HepG2 (cell line): ENCODE results near the gene SOWAHA. TPM values are rescaled to one million over a fixed set of nuclear protein-coding genes. Genes with fewer than 3 reads are reported as not detected.

Experiments used
- ARHGAP35 ChIP-seq: sonication (generic); formaldehyde crosslinking; IDR thresholded peaks from 2 replicates; pipeline ENCODE4 v1.9.0; 2022; ENCODE audit warnings: mild to moderate bottlenecking, inconsistent platforms, moderate library complexity, missing genetic modification reagents, borderline replicate concordance
- ASH2L ChIP-seq: fragments of 300-600, 200-600 bp; sonication (generic); IDR thresholded peaks from 2 replicates; pipeline ENCODE4 v1.7.0; 2017; ENCODE audit warnings: low read depth, mild to moderate bottlenecking, moderate library complexity, mixed read lengths, low read length; ENCODE audit not compliant: insufficient read length
- ELF1 ChIP-seq: sonication (generic); formaldehyde crosslinking; IDR thresholded peaks from 2 replicates; pipeline ENCODE4 v1.4.0; 2020; ENCODE audit warnings: missing genetic modification reagents
- FOXP1 ChIP-seq, 2 experiments: fragments of 450-650 bp in 1 of 2; IDR thresholded peaks; 2 replicates each; pipeline ENCODE4 v1.6.1; 2017 to 2018; ENCODE audit warnings: antibody characterized with exemption in 1 of 2
- GATAD2A ChIP-seq: IDR thresholded peaks from 2 replicates; pipeline ENCODE4 v1.6.1; 2016
- MEIS1 ChIP-seq: sonication (generic); formaldehyde crosslinking; IDR thresholded peaks from 2 replicates; pipeline ENCODE4 v1.9.0; 2021; ENCODE audit warnings: mild to moderate bottlenecking, missing genetic modification reagents, moderate library complexity, borderline replicate concordance
- NR2F1 ChIP-seq, 2 experiments: fragments of 450-650 bp in 1 of 2; formaldehyde crosslinking in 1 of 2; IDR thresholded peaks; 2 replicates each; pipeline versions ENCODE4 v1.5.0 to v1.6.1; 2016 to 2020; ENCODE audit warnings: mild to moderate bottlenecking in 1 of 2, missing compliant biosample characterization in 1 of 2, missing genetic modification reagents in 1 of 2, moderate library complexity in 1 of 2
- NR2F6 ChIP-seq, 2 experiments: IDR thresholded peaks; 2 replicates each; pipeline ENCODE4 v1.6.1; 2016; ENCODE audit warnings: antibody characterized with exemption in 1 of 2, mild to moderate bottlenecking in 1 of 2
- PITX1 ChIP-seq: sonication (generic); formaldehyde crosslinking; IDR thresholded peaks from 2 replicates; pipeline ENCODE4 v1.5.1; 2020; ENCODE audit warnings: mild to moderate bottlenecking, missing genetic modification reagents
- RBM22 ChIP-seq: fragments of 200-400 bp; formaldehyde crosslinking; optimal IDR thresholded peaks from 2 replicates; pipeline ENCODE3; 2017; ENCODE audit warnings: mild to moderate bottlenecking, low read length, moderate library complexity
- ZBTB1 ChIP-seq: sonication (generic); formaldehyde crosslinking; IDR thresholded peaks from 2 replicates; pipeline ENCODE4 v1.4.0; 2020; ENCODE audit warnings: missing genetic modification reagents, borderline replicate concordance
- ZBTB7A ChIP-seq: sonication (generic); formaldehyde crosslinking; IDR thresholded peaks from 2 replicates; pipeline ENCODE4 v1.8.0; 2022; ENCODE audit warnings: mild to moderate bottlenecking, missing genetic modification reagents
- ZFP36L1 ChIP-seq: sonication (generic); formaldehyde crosslinking; IDR thresholded peaks from 2 replicates; pipeline ENCODE4 v1.8.0; 2022; ENCODE audit warnings: mild to moderate bottlenecking, missing genetic modification reagents, moderate library complexity
- ZNF230 ChIP-seq: sonication (generic); formaldehyde crosslinking; IDR thresholded peaks from 2 replicates; pipeline ENCODE4 v1.4.0; 2020; ENCODE audit warnings: mild to moderate bottlenecking, missing genetic modification reagents
- ZNF367 ChIP-seq: sonication (generic); formaldehyde crosslinking; IDR thresholded peaks from 2 replicates; pipeline ENCODE4 v1.4.0; 2020; ENCODE audit warnings: missing genetic modification reagents, borderline replicate concordance
- ZNF703 ChIP-seq: sonication (generic); formaldehyde crosslinking; IDR thresholded peaks from 2 replicates; pipeline ENCODE4 v1.5.1; 2020; ENCODE audit warnings: missing genetic modification reagents, mild to moderate bottlenecking, moderate library complexity, borderline replicate concordance
- ZNF746 ChIP-seq: sonication (generic); formaldehyde crosslinking; IDR thresholded peaks from 2 replicates; pipeline ENCODE4 v1.8.0; 2022; ENCODE audit warnings: mild to moderate bottlenecking, missing genetic modification reagents
- ZNF839 ChIP-seq: sonication (generic); formaldehyde crosslinking; IDR thresholded peaks from 2 replicates; pipeline ENCODE4 v1.4.0; 2020; ENCODE audit warnings: missing genetic modification reagents, mild to moderate bottlenecking, borderline replicate concordance
- ZSCAN22 ChIP-seq: sonication (generic); formaldehyde crosslinking; IDR thresholded peaks from 2 replicates; pipeline ENCODE4 v1.4.0; 2020; ENCODE audit warnings: mild to moderate bottlenecking, missing genetic modification reagents
- ZSCAN30 ChIP-seq: sonication (generic); formaldehyde crosslinking; IDR thresholded peaks from 2 replicates; pipeline ENCODE4 v1.5.0; 2020; ENCODE audit warnings: mild to moderate bottlenecking, missing genetic modification reagents
- polyA plus RNA-seq, 8 experiments: library from polyadenylated mRNA; depleted of rRNA in 3 of 8; stranded (reverse) in 7 of 8; unstranded in 1 of 8; fragments of >200 nt; fragmentation: Illumina TruSeq in 4 of 8; extraction: Trizol in 4 of 8; gene quantifications; 2 replicates each; pipeline versions ENCODE4 v1.2.1 to v1.2.3, GENCODE V29; 2011 to 2016; ENCODE audit warnings: low read depth in 4 of 8, missing spikeins in 1 of 8, mixed read lengths in 1 of 8; ENCODE audit not compliant: insufficient read depth in 1 of 8
- total RNA-seq, 5 experiments: library from RNA; depleted of rRNA; stranded (reverse); fragments of >200 nt; fragmentation: Illumina TruSeq; extraction: Trizol; gene quantifications; 2 replicates each; pipeline ENCODE4 v1.2.3, GENCODE V29; 2016; ENCODE audit warnings: low read depth in 1 of 5
- TF ChIP-seq, protein P1 (sequence below): sonication (generic); formaldehyde crosslinking; IDR thresholded peaks from 2 replicates; pipeline ENCODE4 v1.9.0; 2021; ENCODE audit warnings: missing genetic modification reagents, borderline replicate concordance
- TF ChIP-seq, protein P2 (sequence below): sonication (generic); formaldehyde crosslinking; IDR thresholded peaks from 2 replicates; pipeline ENCODE4 v1.4.0; 2020; ENCODE audit warnings: missing genetic modification reagents
- TF ChIP-seq, protein P3 (sequence below): sonication (generic); formaldehyde crosslinking; conservative IDR thresholded peaks from 2 replicates; pipeline ENCODE4 v1.8.0; 2022; ENCODE audit warnings: mild to moderate bottlenecking, moderate library complexity, missing genetic modification reagents
- TF ChIP-seq, protein P4 (sequence below): sonication (generic); formaldehyde crosslinking; IDR thresholded peaks from 2 replicates; pipeline ENCODE4 v1.4.0; 2020; ENCODE audit warnings: missing genetic modification reagents, low read depth, mild to moderate bottlenecking, borderline replicate concordance

Gene SOWAHA
- total and polyA plus RNA-seq, 2 of the 13 experiments (the other 11 are each of a cell fraction or from before 2014, with no cell fraction given), result 0.95 to 1.9 TPM

DNA sequence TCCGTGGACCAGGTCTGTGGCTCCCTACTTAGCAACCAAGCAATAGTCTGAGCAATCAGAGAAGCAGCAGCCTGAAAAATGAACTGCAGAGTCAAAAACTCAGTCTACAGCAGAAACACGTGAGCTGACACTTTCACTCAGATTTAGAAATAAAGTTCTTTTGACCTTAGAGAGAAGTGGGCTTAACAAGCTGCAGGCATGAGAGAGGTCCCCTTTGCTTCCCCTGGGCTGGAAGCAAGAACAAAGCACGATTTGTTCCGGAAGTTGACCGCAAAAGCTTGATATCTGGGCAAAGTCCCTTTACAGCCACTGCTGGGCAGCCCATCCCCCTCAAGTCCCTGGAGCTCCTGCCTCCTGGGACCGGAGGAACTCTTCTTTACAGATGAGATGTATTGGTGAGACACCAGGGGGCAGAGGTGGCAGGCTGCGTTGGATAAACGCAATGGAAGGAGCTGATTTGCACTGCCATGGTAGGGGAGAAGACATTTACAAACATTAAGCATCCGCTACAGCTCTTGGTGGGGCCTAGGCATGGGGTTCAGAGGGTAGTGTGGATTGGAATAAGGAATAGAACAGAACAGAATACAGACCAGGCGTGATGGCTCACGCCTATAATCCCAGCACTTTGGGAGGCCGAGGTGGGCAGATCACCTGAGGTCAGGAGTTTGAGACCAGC is 5.8 kb upstream of the SOWAHA start (continued):
- TF ChIP-seq ARHGAP35 (CRISPR knock-in tag), result no peak
- no peak; the same call in 1 of the 2 replicates for TF ChIP-seq ZFP36L1 (CRISPR knock-in tag)
- no peak for TF ChIP-seq ZSCAN30
- TF ChIP-seq, protein P1, sequence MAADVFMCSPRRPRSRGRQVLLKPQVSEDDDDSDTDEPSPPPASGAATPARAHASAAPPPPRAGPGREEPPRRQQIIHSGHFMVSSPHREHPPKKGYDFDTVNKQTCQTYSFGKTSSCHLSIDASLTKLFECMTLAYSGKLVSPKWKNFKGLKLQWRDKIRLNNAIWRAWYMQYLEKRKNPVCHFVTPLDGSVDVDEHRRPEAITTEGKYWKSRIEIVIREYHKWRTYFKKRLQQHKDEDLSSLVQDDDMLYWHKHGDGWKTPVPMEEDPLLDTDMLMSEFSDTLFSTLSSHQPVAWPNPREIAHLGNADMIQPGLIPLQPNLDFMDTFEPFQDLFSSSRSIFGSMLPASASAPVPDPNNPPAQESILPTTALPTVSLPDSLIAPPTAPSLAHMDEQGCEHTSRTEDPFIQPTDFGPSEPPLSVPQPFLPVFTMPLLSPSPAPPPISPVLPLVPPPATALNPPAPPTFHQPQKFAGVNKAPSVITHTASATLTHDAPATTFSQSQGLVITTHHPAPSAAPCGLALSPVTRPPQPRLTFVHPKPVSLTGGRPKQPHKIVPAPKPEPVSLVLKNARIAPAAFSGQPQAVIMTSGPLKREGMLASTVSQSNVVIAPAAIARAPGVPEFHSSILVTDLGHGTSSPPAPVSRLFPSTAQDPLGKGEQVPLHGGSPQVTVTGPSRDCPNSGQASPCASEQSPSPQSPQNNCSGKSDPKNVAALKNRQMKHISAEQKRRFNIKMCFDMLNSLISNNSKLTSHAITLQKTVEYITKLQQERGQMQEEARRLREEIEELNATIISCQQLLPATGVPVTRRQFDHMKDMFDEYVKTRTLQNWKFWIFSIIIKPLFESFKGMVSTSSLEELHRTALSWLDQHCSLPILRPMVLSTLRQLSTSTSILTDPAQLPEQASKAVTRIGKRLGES (CRISPR knock-in tag), result no peak
- TF ChIP-seq, protein P2, sequence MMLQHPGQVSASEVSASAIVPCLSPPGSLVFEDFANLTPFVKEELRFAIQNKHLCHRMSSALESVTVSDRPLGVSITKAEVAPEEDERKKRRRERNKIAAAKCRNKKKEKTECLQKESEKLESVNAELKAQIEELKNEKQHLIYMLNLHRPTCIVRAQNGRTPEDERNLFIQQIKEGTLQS (CRISPR knock-in tag), result no peak
- TF ChIP-seq ZNF839 (CRISPR knock-in tag), result no peak
- peak; percentile 26; the same call in 1 of the 2 replicates for TF ChIP-seq ZNF367 (CRISPR knock-in tag)
- TF ChIP-seq, protein P3, sequence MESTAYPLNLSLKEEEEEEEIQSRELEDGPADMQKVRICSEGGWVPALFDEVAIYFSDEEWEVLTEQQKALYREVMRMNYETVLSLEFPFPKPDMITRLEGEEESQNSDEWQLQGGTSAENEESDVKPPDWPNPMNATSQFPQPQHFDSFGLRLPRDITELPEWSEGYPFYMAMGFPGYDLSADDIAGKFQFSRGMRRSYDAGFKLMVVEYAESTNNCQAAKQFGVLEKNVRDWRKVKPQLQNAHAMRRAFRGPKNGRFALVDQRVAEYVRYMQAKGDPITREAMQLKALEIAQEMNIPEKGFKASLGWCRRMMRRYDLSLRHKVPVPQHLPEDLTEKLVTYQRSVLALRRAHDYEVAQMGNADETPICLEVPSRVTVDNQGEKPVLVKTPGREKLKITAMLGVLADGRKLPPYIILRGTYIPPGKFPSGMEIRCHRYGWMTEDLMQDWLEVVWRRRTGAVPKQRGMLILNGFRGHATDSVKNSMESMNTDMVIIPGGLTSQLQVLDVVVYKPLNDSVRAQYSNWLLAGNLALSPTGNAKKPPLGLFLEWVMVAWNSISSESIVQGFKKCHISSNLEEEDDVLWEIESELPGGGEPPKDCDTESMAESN (CRISPR knock-in tag), result peak; percentile 78; the same call in 1 of the 2 replicates
- TF ChIP-seq ASH2L, result peak; percentile 92
- 0 out of 2 replicates have a peak, but pooled peaks have one; percentile 28 for TF ChIP-seq ZNF746
- TF ChIP-seq, protein P4, sequence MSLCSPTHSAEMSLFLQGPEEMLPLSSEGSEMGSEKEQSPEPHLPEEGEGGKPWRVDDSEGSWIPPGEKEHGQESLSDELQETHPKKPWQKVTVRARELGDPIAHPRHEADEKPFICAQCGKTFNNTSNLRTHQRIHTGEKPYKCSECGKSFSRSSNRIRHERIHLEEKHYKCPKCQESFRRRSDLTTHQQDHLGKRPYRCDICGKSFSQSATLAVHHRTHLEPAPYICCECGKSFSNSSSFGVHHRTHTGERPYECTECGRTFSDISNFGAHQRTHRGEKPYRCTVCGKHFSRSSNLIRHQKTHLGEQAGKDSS, result peak; percentile 85; the same call in 1 of the 2 replicates
- peak; percentile 83 for TF ChIP-seq ELF1 (CRISPR knock-in tag)
- peak; percentile 77; the same call in 1 of the 2 replicates for TF ChIP-seq PITX1 (CRISPR knock-in tag)
- peak; percentile 94; the same call in 1 of the 2 replicates for TF ChIP-seq GATAD2A (CRISPR knock-in tag)
- TF ChIP-seq NR2F1 (CRISPR knock-in tag; IDR thresholded peaks at IDR 0.05), result peak in 1 of 2 experiments; percentile 36; a peak in 1 of 4 replicates
- peak; percentile 76 for TF ChIP-seq NR2F6 (IDR thresholded peaks at IDR 0.05)
- TF ChIP-seq NR2F6 (CRISPR knock-in tag; IDR thresholded peaks at IDR 0.05), result peak; percentile 74
- TF ChIP-seq ZNF703 (CRISPR knock-in tag), result no peak
- no peak for TF ChIP-seq MEIS1 (CRISPR knock-in tag)
- no peak for TF ChIP-seq ZBTB1 (CRISPR knock-in tag)
- no peak for TF ChIP-seq ZBTB7A
- TF ChIP-seq ZSCAN22 (CRISPR knock-in tag), result no peak
- TF ChIP-seq ZNF230 (CRISPR knock-in tag), result peak; percentile 25; the same call in 1 of the 2 replicates
- TF ChIP-seq RBM22, result no peak
- no peak for TF ChIP-seq FOXP1 (IDR thresholded peaks at IDR 0.05)
- peak; percentile 55; the same call in 1 of the 2 replicates for TF ChIP-seq FOXP1 (CRISPR knock-in tag; IDR thresholded peaks at IDR 0.05)
